HL-60 (cell line): ENCODE measurements around the gene TNFRSF12A.

ENCODE experiments used
- DNase-seq, 2 experiments: peaks; one replicate each; pipeline ENCODE4 v3.0.0-alpha.2; 2010 to 2020; ENCODE audit warnings: low read depth in 1 of 2, low spot score in 1 of 2
- H3K27ac ChIP-seq: fragments of 250-450 bp; sonication (Bioruptor Pico); replicated peaks from 2 replicates; pipeline ENCODE4 v1.5.1; 2020; ENCODE audit warnings: mild to moderate bottlenecking, moderate library complexity
- H3K27me3 ChIP-seq: fragments of 250-450 bp; sonication (Bioruptor Pico); 2 replicates; pipeline ENCODE4 v1.5.1; 2021; ENCODE audit warnings: mild to moderate bottlenecking, moderate library complexity; ENCODE audit not compliant: insufficient read depth, poor library complexity, severe bottlenecking
- H3K4me3 ChIP-seq: replicated peaks from 2 replicates; pipeline ENCODE4 v1.5.1; 2011; ENCODE audit warnings: mild to moderate bottlenecking, control low read depth, low read length; ENCODE audit not compliant: insufficient read depth
- GABPA ChIP-seq: IDR thresholded peaks from 2 replicates; pipeline ENCODE4 v1.6.1; 2012; ENCODE audit warnings: low read depth
- POLR2AphosphoS5 ChIP-seq: IDR thresholded peaks from 2 replicates; pipeline ENCODE4 v1.6.1; 2012; ENCODE audit warnings: low read depth
- SPI1 ChIP-seq: IDR thresholded peaks from 2 replicates; pipeline ENCODE4 v1.6.1; 2012; ENCODE audit warnings: low read depth, mild to moderate bottlenecking, borderline replicate concordance
- TF ChIP-seq, protein P1 (sequence below): IDR thresholded peaks from 2 replicates; pipeline ENCODE4 v1.6.1; 2012; ENCODE audit warnings: low read depth; ENCODE audit not compliant: insufficient replicate concordance
- TF ChIP-seq, protein P2 (sequence below): IDR thresholded peaks from one replicate; pipeline ENCODE4 v1.5.1; 2011; ENCODE audit warnings: low read length, control low read depth, inconsistent platforms; ENCODE audit not compliant: insufficient read depth

The TNFRSF12A gene

DNA sequence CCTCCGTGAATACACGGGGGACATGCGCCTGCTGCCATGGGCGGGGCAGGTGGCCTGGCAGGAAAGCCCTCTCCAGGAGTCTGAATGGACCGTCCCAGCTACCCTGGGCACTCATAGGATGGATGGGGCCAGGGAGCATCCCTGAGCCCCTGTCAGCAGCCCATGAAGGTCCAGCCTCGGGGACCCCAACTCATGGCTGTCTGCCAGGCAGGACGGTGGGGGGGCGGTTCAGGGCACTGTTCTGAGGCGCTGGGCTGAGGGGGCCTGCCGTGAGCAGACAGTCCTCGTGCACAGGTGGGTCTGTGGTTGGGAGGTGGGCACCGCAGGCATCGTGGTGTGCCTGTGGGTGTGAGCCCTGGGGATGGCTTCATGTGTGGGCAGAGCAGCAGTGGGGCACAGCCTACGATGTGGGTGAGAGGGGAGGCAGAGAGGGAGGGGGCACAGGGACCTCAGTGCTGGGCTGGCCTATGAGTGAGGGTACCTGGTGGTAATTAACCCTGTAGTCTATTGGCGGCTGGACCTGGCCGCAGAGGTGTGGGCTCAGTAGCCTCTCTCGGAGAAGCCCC is 33.5 kb upstream of the TNFRSF12A start:
- no peak overlapping the region for H3K27ac ChIP-seq
- no peak for DNase-seq
- TF ChIP-seq SPI1 (no peak), GABPA (no peak), POLR2AphosphoS5 (no peak)
- TF ChIP-seq, protein P1, sequence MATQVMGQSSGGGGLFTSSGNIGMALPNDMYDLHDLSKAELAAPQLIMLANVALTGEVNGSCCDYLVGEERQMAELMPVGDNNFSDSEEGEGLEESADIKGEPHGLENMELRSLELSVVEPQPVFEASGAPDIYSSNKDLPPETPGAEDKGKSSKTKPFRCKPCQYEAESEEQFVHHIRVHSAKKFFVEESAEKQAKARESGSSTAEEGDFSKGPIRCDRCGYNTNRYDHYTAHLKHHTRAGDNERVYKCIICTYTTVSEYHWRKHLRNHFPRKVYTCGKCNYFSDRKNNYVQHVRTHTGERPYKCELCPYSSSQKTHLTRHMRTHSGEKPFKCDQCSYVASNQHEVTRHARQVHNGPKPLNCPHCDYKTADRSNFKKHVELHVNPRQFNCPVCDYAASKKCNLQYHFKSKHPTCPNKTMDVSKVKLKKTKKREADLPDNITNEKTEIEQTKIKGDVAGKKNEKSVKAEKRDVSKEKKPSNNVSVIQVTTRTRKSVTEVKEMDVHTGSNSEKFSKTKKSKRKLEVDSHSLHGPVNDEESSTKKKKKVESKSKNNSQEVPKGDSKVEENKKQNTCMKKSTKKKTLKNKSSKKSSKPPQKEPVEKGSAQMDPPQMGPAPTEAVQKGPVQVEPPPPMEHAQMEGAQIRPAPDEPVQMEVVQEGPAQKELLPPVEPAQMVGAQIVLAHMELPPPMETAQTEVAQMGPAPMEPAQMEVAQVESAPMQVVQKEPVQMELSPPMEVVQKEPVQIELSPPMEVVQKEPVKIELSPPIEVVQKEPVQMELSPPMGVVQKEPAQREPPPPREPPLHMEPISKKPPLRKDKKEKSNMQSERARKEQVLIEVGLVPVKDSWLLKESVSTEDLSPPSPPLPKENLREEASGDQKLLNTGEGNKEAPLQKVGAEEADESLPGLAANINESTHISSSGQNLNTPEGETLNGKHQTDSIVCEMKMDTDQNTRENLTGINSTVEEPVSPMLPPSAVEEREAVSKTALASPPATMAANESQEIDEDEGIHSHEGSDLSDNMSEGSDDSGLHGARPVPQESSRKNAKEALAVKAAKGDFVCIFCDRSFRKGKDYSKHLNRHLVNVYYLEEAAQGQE = no peak
- TF ChIP-seq, protein P2, sequence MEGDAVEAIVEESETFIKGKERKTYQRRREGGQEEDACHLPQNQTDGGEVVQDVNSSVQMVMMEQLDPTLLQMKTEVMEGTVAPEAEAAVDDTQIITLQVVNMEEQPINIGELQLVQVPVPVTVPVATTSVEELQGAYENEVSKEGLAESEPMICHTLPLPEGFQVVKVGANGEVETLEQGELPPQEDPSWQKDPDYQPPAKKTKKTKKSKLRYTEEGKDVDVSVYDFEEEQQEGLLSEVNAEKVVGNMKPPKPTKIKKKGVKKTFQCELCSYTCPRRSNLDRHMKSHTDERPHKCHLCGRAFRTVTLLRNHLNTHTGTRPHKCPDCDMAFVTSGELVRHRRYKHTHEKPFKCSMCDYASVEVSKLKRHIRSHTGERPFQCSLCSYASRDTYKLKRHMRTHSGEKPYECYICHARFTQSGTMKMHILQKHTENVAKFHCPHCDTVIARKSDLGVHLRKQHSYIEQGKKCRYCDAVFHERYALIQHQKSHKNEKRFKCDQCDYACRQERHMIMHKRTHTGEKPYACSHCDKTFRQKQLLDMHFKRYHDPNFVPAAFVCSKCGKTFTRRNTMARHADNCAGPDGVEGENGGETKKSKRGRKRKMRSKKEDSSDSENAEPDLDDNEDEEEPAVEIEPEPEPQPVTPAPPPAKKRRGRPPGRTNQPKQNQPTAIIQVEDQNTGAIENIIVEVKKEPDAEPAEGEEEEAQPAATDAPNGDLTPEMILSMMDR = no peak
- no peak overlapping the region for H3K4me3 ChIP-seq
- H3K27me3 ChIP-seq = peaks cover 2% of the 10 kb centered on the region

DNA sequence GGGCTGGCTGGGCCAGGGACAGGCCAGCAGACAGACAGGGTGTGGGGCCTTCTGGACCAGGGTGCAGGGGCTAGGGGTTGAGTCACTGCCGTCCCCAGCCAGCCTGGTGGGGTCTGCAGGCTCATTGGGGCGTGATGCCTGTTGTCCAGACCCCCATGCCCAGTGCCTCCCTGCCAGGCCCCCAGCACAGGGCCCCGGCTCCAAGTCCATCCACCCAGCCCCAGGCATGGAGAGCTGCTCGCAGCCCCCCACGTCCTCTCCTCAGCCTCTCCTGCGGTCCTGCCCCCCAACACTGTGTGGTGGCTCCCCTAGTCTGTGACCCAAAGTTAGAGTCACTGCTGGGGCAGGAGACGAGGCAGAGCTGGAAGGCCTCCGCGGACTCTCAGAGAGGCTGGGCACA is 32.9 kb upstream of the TNFRSF12A start:
- DNase-seq = no peak

DNA sequence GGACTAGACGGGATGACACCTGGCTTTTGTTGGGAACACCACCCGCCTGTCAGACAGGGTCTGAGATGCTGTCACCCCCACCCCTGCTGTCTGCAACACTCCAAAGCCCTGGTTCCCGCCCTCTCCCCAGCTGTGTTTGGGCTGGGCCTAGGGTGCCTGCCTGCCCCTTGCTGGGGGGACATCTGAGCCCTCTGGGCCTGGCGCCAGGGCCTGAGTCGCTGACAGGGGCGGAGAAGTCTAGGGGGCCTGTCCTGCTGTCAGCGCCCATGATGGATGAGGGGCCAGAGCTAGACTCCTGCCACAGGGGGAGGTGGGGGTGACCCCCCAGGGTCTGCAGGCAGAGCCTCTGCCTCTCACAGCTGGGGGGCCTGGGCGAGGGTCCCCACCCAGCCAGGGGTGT is 32.3 kb upstream of the TNFRSF12A start:
- Histone ChIP-seq H3K4me3 (no peak overlapping the region), H3K27me3 (peaks cover 2% of the 10 kb centered on the region), H3K27ac (no peak overlapping the region)
- TF ChIP-seq GABPA = no peak
- TF ChIP-seq, protein P2 = no peak
- TF ChIP-seq POLR2AphosphoS5 = no peak
- TF ChIP-seq, protein P1 = no peak
- TF ChIP-seq SPI1 = no peak
- no peak for DNase-seq

More for the DNA sequence above, 32.9 kb upstream of the TNFRSF12A start:
- H3K27me3 ChIP-seq = peaks cover 2% of the 10 kb centered on the region
- no peak overlapping the region for H3K27ac ChIP-seq
- no peak overlapping the region for H3K4me3 ChIP-seq
- TF ChIP-seq GABPA (no peak), SPI1 (no peak), POLR2AphosphoS5 (no peak)
- TF ChIP-seq, protein P2 = no peak
- TF ChIP-seq, protein P1 = no peak
